SKM-1 (cell line): ENCODE data around the gene EMC10.
A peak's percentile ranks its signal among the peaks of the same experiment; 100 is the strongest.

Experiments used
- DNase-seq: peaks from one replicate; lab custom pipeline; 2025; ENCODE audit not compliant: unreplicated experiment; lab: John Stamatoyannopoulos, UW

EMC10 gene

GRCh38 chr19:50477751-50478515 is 1.6 kb downstream of the EMC10 start:
- no peak for DNase-seq

- no peak for DNase-seq
Observed at GRCh38 chr19:50478901-50479715, 2.8 kb downstream of the EMC10 start.

DNA sequence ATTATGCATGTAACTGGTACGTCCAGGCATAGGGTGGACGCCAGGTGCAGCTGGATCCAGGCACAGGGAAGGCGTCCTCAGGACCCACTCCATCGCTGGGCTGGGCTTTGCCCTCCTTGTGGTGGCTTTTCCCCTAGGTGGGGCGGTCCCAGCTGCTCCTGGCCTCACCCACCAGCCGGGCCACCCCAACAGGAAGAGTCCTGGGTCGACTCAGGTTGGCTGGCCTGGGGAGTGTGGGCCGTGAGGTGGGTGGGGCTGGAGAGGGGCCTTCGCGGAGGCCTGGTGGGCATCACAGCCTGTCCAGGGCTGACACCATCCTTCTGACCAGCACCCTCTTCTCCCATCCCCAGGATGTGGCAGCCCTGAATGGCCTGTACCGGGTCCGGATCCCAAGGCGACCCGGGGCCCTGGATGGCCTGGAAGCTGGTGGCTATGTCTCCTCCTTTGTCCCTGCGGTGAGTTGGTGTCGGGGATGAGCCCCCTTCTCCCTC is 3.5 kb downstream of the EMC10 start:
- DNase-seq, result no peak

GRCh38 chr19:50480281-50481111 is 4.2 kb downstream of the EMC10 start:
- no peak for DNase-seq

- no peak for DNase-seq
Observed at GRCh38 chr19:50481351-50482149, 5.2 kb downstream of the EMC10 start.

DNA sequence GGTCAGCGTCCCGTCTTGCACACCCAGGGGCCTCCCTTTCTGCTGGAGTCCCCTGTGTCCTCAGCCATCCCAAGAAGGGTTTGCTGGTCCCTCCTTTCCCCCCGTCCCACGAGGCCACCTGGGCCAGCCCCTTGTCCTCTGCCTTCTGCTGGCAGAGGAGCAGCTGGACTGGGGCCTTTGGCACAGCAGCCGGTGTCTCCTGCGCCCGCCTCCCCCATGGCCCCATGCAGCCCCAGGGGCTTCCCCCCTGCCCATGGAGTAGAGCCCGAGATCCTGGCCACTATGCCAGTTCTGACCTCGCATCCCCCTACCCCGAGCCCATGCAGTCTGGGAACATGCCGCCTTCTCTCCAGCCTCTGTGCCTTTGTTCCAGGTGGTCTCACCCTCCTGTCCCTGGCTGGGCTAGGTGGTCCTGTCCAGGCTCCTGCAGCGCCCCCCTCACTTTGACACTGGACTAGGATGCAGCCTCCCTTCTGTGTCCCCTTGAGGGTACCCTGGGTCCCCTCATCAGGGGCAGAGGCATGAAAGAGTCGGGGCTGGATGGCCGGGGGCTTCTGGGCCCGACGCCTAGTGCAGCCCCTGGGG is 6.1 kb downstream of the EMC10 start:
- no peak for DNase-seq

DNA sequence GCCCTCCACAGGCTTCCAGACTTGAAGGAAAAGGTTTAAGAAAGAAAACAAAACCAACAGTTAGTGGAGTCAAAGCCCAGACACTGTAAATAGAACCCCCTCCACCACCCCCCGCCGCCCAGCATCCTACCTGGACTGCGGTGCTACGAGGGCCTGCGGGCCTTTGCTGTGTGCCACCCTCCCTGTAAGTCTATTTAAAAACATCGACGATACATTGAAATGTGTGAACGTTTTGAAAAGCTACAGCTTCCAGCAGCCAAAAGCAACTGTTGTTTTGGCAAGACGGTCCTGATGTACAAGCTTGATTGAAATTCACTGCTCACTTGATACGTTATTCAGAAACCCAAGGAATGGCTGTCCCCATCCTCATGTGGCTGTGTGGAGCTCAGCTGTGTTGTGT is 6.6 kb downstream of the EMC10 start:
- DNase-seq, result no peak

DNA sequence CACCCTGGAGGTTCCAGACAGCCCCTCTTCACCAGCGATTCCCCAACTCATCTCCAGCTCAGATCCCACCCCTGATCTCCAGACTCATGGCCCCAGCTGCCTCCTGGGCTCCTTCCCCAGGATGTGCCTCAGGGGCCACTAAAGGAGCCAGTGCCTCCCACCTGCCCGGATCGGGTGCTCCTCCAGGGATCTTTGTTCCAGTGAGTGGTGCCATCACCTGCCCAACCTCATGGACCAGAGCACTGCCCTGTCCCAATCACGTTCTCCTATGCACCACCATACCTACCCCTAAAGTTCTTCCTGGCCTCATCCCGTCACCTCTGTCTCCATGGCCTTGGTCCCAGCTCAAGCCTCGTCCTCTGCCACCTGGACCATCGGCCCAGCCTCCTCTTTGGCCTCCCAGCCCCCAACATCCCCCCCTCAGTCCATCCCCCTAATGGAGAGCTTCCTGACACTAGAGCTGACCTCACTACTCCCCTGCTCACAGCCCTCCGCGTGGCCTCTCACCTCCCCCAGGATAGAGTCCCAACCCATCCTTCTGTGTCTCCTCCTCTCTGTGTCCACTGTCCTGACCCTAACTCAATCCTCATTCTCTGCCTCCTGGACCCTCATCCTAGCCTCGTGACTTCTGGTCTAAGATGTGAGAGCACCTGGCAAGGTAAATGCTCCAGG is 9.1 kb downstream of the EMC10 start:
- no peak for DNase-seq

GRCh38 chr19:50486823-50487515 is 10.7 kb downstream of the EMC10 start:
- no peak for DNase-seq

DNA sequence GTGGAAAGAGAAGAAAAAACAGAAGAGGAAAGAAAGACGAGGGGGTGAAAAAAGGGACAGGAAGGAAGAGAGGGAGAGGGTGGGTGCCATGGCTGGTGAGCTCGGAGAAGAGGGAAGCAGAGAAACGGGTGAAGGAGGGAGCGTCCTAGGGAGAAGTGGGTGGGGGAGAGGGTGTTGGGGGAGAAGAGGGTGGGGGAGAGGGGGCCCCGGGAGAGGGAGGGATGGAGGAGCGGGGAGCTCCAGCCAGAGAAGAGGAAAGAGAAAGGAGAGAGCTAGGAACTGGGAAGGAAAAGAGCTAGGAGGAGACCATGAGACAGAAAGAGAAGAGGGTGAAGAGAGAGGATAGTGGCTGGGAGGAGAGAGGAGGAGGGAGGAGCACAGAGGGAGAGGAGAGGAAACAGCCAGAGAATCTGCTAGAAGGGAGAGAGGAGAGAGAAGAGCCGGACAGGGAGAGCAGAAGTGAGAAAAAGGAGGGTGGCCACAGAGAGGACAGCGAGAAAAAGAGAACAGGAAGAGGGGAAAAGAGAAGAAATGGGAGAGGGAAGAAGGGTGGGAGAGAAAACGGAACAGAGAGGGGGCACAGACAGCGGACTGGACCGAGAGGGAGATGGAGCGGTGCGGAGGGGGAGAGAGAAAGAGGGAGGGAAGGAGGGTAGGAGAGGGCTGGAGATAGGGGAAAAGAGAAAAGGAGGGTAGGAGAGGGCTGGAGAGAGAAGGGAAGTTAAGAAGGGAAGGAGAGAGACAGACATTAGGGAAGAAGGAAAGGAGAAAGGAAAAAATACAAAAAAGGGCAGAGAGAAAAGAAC is 12.3 kb downstream of the EMC10 start:
- DNase-seq, result no peak

- no peak for DNase-seq
Observed at GRCh38 chr19:50489461-50490011, 13.2 kb downstream of the EMC10 start.

- no peak for DNase-seq
Observed at GRCh38 chr19:50490411-50490811, 14.1 kb downstream of the EMC10 start.

DNA sequence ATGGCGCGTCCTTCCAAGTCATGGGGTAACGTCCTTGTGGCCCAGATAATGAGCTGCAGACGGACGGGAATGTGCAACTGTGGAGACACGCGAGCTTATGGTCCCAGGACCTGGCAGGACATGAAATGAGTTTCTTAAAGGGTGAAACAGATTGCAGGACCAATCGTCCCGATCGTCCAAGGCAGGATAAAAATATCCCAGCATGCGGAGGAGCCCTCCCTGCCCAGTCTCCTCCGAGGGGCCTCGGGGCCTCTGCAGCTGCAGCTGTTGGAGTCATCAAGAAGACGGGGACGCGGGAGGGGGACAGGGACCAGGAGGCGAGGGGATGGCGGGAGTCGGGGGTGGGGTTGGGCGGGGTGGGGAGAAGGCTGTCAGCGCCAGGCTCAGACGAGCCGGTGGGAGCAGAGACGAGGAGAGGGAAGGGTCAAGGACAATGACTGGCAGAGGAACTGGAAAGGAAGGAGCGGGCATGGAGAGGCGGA is 14.7 kb downstream of the EMC10 start:
- no peak for DNase-seq

GRCh38 chr19:50492303-50493052 is 16.2 kb downstream of the EMC10 start:
- DNase-seq, result peak; percentile 56

DNA sequence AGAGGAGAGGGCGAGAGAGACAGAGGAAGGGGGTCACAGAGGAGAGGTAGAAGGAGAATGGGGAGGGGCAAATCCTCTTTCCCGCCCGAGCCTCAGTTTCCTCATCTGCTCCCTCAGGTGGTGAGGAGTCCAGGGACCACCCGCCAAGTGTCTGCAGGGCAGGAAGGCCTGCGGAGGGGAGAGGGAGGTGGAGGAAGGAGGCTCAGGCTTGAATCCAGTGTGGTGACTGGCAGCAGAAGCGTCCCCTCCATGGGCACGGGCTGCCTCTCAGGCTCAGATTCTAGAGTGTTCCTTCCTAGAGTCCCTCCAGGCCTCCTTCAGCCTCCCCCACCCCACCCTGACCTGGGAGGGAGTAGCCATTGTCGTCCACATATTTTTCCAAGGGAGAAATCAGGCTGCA is 16.9 kb downstream of the EMC10 start:
- no peak for DNase-seq

GRCh38 chr19:50494186-50495019 is 18.1 kb downstream of the EMC10 start:
- DNase-seq, result no peak
